OCI-LY1 (cell line): ENCODE measurements around the gene STEAP2.

Experiments
- H2AFZ ChIP-seq: fragments of 200-600 bp; sonication (generic), shearing (Covaris generic); 2 replicates; pipeline ENCODE4 v1.6.0; 2014; ENCODE audit warnings: antibody characterized with exemption, mild to moderate bottlenecking, low read length
- H3F3A ChIP-seq: fragments of 200-600 bp; sonication (generic), shearing (Covaris generic); 2 replicates; pipeline ENCODE4 v1.6.0; 2014; ENCODE audit warnings: mild to moderate bottlenecking, antibody characterized with exemption, low read length, moderate library complexity; ENCODE audit not compliant: insufficient read depth
- H3K27ac ChIP-seq: fragments of 200-600 bp; sonication (generic); 2 replicates; pipeline ENCODE4 v1.5.1; 2014; ENCODE audit warnings: low read length, mixed run types, mild to moderate bottlenecking, low read depth; ENCODE audit not compliant: poor library complexity, severe bottlenecking
- H3K27me3 ChIP-seq: fragments of 200-600 bp; sonication (generic); 2 replicates; pipeline ENCODE4 v1.6.0; 2014; ENCODE audit warnings: antibody characterized with exemption, mild to moderate bottlenecking, low read length, moderate library complexity; ENCODE audit not compliant: insufficient read depth
- H3K36me3 ChIP-seq: fragments of 200-600 bp; sonication (generic); 2 replicates; pipeline ENCODE4 v1.6.1; 2014; ENCODE audit warnings: mild to moderate bottlenecking, antibody characterized with exemption, low read length, moderate library complexity, mixed read lengths; ENCODE audit not compliant: insufficient read depth
- H3K4me1 ChIP-seq: fragments of 200-600 bp; sonication (generic); 2 replicates; pipeline ENCODE4 v1.5.1; 2014; ENCODE audit warnings: mild to moderate bottlenecking, low read length, moderate library complexity; ENCODE audit not compliant: insufficient read depth, severe bottlenecking
- H3K4me2 ChIP-seq: fragments of 200-600 bp; sonication (generic), shearing (Covaris generic); 2 replicates; pipeline ENCODE4 v1.6.1; 2014; ENCODE audit warnings: low read length
- H3K4me3 ChIP-seq: fragments of 200-600 bp; sonication (generic); 2 replicates; pipeline ENCODE4 v1.5.1; 2014; ENCODE audit warnings: low read length, low read depth, mild to moderate bottlenecking, mixed read lengths; ENCODE audit not compliant: poor library complexity, severe bottlenecking
- H3K79me2 ChIP-seq: fragments of 200-600 bp; shearing (Covaris generic); 2 replicates; pipeline ENCODE4 v1.6.1; 2016; ENCODE audit warnings: mixed run types, low read length, mixed read lengths; ENCODE audit not compliant: insufficient read depth
- H3K9ac ChIP-seq: fragments of 200-600 bp; sonication (generic), shearing (Covaris generic); 2 replicates; pipeline ENCODE4 v1.6.1; 2014; ENCODE audit warnings: mild to moderate bottlenecking, low read length, mixed read lengths
- H3K9me2 ChIP-seq: fragments of 200-600 bp; sonication (generic), shearing (Covaris generic); 2 replicates; pipeline ENCODE4 v1.6.1; 2014; ENCODE audit warnings: low read depth, mild to moderate bottlenecking, low read length, mixed read lengths
- H3K9me3 ChIP-seq: fragments of 200-600 bp; shearing (Covaris generic); 2 replicates; pipeline ENCODE4 v1.6.1; 2014; ENCODE audit warnings: low read length, mixed read lengths
- H4K20me1 ChIP-seq: fragments of 200-600 bp; sonication (generic), shearing (Covaris generic); 2 replicates; pipeline ENCODE4 v1.6.0; 2016; ENCODE audit warnings: mild to moderate bottlenecking, low read length; ENCODE audit not compliant: insufficient read depth
- EZH2 ChIP-seq: fragments of 200-600 bp; sonication (generic), shearing (Covaris generic); IDR thresholded peaks from 2 replicates; pipeline ENCODE4 v1.8.0; 2017; ENCODE audit warnings: borderline replicate concordance, mixed run types, mild to moderate bottlenecking, antibody characterized with exemption, low read length, moderate library complexity, mixed read lengths
- TF ChIP-seq, protein P1 (sequence below): fragments of 200-600 bp; sonication (generic), shearing (Covaris generic); IDR thresholded peaks from 2 replicates; pipeline ENCODE4 v1.5.1; 2017; ENCODE audit warnings: mild to moderate bottlenecking, antibody characterized with exemption, low read length, moderate library complexity, mixed read lengths

The STEAP2 gene

GRCh38 chr7:90225181-90225580, 13.6 kb downstream of the STEAP2 start:
- Histone ChIP-seq H3K4me3 (no peak overlapping the region), H3K4me2 (no peak overlapping the region), H3K27ac (no peak overlapping the region), H2AFZ (no peak overlapping the region), H3F3A (no peaks in the 10 kb centered on the region), H3K9me2 (no peaks in the 10 kb centered on the region), H3K9me3 (no peaks in the 10 kb centered on the region), H3K4me1 (no peaks in the 10 kb centered on the region), H3K36me3 (no peaks in the 10 kb centered on the region), H3K27me3 (no peaks in the 10 kb centered on the region), H3K9ac (no peak overlapping the region), H3K79me2 (no peaks in the 10 kb centered on the region), H4K20me1 (no peaks in the 10 kb centered on the region)
- no peak for TF ChIP-seq EZH2
- TF ChIP-seq, protein P1, sequence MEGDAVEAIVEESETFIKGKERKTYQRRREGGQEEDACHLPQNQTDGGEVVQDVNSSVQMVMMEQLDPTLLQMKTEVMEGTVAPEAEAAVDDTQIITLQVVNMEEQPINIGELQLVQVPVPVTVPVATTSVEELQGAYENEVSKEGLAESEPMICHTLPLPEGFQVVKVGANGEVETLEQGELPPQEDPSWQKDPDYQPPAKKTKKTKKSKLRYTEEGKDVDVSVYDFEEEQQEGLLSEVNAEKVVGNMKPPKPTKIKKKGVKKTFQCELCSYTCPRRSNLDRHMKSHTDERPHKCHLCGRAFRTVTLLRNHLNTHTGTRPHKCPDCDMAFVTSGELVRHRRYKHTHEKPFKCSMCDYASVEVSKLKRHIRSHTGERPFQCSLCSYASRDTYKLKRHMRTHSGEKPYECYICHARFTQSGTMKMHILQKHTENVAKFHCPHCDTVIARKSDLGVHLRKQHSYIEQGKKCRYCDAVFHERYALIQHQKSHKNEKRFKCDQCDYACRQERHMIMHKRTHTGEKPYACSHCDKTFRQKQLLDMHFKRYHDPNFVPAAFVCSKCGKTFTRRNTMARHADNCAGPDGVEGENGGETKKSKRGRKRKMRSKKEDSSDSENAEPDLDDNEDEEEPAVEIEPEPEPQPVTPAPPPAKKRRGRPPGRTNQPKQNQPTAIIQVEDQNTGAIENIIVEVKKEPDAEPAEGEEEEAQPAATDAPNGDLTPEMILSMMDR: no peak

DNA sequence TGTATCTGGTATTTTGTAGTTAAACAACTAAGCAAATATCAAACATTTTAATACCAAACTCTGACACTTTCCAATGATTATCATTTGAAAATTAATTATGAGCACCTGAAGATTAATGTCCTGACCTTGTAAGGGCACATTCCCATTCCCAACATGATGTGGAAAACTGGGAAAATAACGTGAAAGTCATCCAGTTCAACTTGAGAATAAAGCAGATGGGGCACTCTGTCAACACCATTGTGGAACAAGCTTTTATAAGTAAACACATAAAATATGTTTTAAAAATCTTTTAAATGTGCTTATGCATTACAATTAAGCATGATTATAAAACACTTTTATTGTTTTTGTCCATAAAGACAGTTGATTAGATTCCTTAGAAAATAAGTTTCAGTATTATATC, 14.1 kb downstream of the STEAP2 start:
- Histone ChIP-seq H3F3A (no peaks in the 10 kb centered on the region), H3K36me3 (no peaks in the 10 kb centered on the region), H3K27me3 (no peaks in the 10 kb centered on the region), H3K27ac (no peak overlapping the region), H2AFZ (no peak overlapping the region), H3K4me1 (no peaks in the 10 kb centered on the region), H3K9me3 (no peaks in the 10 kb centered on the region), H3K9ac (no peak overlapping the region), H3K9me2 (no peaks in the 10 kb centered on the region), H3K79me2 (no peaks in the 10 kb centered on the region), H3K4me3 (no peak overlapping the region), H4K20me1 (no peaks in the 10 kb centered on the region), H3K4me2 (no peak overlapping the region)
- TF ChIP-seq, protein P1: no peak

- TF ChIP-seq, protein P1: no peak
- no peak for TF ChIP-seq EZH2
- Histone ChIP-seq H3K36me3 (no peaks in the 10 kb centered on the region), H3K4me2 (no peak overlapping the region)
These were observed 15.7 kb downstream of the STEAP2 start for GRCh38 chr7:90227259-90227658.

More at GRCh38 chr7:90227259-90227658, 15.7 kb downstream of the STEAP2 start:
- no peak overlapping the region for H3K27ac ChIP-seq
- no peaks in the 10 kb centered on the region for H3K9me3 ChIP-seq
- no peak overlapping the region for H3K4me3 ChIP-seq
- H3K9ac ChIP-seq: no peak overlapping the region
- H3K79me2 ChIP-seq: no peaks in the 10 kb centered on the region
- H4K20me1 ChIP-seq: no peaks in the 10 kb centered on the region
- no peaks in the 10 kb centered on the region for H3F3A ChIP-seq
- no peaks in the 10 kb centered on the region for H3K9me2 ChIP-seq
- H2AFZ ChIP-seq: no peak overlapping the region
- no peaks in the 10 kb centered on the region for H3K4me1 ChIP-seq
- no peaks in the 10 kb centered on the region for H3K27me3 ChIP-seq
